Measurements from ENCODE around the gene VN1R5.

GRCh38 chr1:247274605-247275256 is 18.9 kb downstream of the VN1R5 start:
- TF ChIP-seq POLR2A (IDR thresholded peaks at IDR 0.05) (no peak), POLR2AphosphoS5 (IDR thresholded peaks at IDR 0.05) (no peak), CTCF (IDR thresholded peaks at IDR 0.05) (no peak)
